Calu3 (cell line): ENCODE results near the gene ZFYVE9. TPM values are rescaled to one million over a fixed set of nuclear protein-coding genes. Genes with fewer than 3 reads are reported as not detected.
"Not testable (repeated sequence)": the region's sequence is repeated elsewhere in the genome, so short reads cannot be mapped to it uniquely, and the experiment has no call there.

Experiments used
- BruUV-seq: library from RNA; stranded (reverse); fragments of 400-500 nt; replicated peaks from 2 replicates; lab custom pipeline; 2021; lab: Mats Ljungman, UMichigan
- CTCF ChIA-PET: fragments of 300-600 bp; sonication (Branson Sonifier 250); formaldehyde crosslinking; loops from one replicate; lab custom pipeline; 2022; ENCODE audit warnings: antibody characterized with exemption; lab: Charles Lee
- DNase-seq: peaks from one replicate; pipeline ENCODE4 v3.0.0; 2022
- H3K27ac Mint-ChIP-seq: one replicate; pipeline ENCODE4 v1.8.0; 2022; ENCODE audit warnings: mixed read lengths; ENCODE audit not compliant: unreplicated experiment
- H3K27me3 Mint-ChIP-seq: one replicate; pipeline ENCODE4 v1.8.0; 2022; ENCODE audit warnings: mixed read lengths; ENCODE audit not compliant: unreplicated experiment
- H3K36me3 Mint-ChIP-seq: one replicate; pipeline ENCODE4 v1.8.0; 2022; ENCODE audit warnings: mild to moderate bottlenecking, moderate library complexity, mixed read lengths; ENCODE audit not compliant: insufficient read depth, unreplicated experiment
- H3K4me1 Mint-ChIP-seq: one replicate; pipeline ENCODE4 v1.8.0; 2022; ENCODE audit warnings: mild to moderate bottlenecking, low read depth, mixed read lengths; ENCODE audit not compliant: unreplicated experiment
- H3K4me3 Mint-ChIP-seq: one replicate; pipeline ENCODE4 v1.8.0; 2022; ENCODE audit warnings: mild to moderate bottlenecking, low read depth, moderate library complexity, mixed read lengths; ENCODE audit not compliant: unreplicated experiment
- H3K9me3 Mint-ChIP-seq: one replicate; pipeline ENCODE4 v1.8.0; 2022; ENCODE audit warnings: low read depth, mixed read lengths; ENCODE audit not compliant: unreplicated experiment
- intact Hi-C: fragments of 100-400 bp; cut with micrococcal nuclease; formaldehyde crosslinking; loops from one replicate; pipeline ENCODE4 v1.10.0; 2022; ENCODE audit not compliant: unreplicated experiment
- total RNA-seq: library from RNA; stranded (reverse); gene quantifications from 2 replicates; pipeline ENCODE4 v1.2.3, GENCODE V29; 2022
- TF ChIP-seq, protein P1 (sequence below): fragments of 200-600 bp; IDR thresholded peaks from one replicate; pipeline ENCODE4 v1.8.0; 2022; ENCODE audit warnings: antibody characterized with exemption; ENCODE audit not compliant: unreplicated experiment

The ZFYVE9 gene
- total RNA-seq, 1 experiment from 2014 or later: 13.6 TPM

DNA sequence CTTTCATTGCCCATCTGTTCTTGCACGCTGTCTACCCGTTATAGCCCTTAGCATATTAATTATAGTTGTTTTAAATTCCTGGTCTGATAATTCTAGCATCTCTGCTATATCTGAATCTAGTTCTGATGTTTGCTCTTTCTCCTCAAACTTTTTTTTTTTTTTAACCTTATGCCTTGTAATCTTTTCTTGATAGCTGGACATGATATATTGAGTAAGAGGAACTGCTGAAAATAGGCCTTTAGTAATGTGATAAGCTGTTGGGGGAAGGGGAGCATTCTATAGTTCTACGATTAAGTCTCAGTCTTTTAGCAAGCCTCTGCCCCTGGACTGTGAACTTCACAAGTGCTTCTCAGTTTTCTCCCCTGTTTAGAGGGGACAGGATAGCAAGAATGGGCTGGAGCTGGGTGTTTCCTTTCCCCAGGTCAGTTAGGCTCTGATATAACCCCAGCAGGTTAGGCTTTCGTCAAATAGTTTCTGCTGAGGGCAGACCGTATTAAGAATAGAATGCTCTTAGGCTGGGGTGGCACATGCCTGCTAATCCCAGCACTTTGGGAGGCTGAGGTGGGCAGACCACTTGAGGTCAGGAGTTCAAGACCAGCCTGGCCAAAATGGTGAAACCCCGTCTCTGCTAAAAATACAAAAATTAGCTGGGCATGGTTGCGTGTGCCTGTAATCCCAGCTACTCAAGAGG lies 62.2 kb downstream of the ZFYVE9 start:
- no peak overlapping the region for H3K4me3 Mint-ChIP-seq
- DNase-seq: no peak
- CTCF ChIA-PET: interaction anchor here (0.7 kb wide), 1 partner anchor 1140 kb away, joined by 3 read pairs; no protein-coding TSS in a partner anchor
- BruUV-seq: no TSS peak
- no peak overlapping the region for H3K27ac Mint-ChIP-seq
- TF ChIP-seq, protein P1, sequence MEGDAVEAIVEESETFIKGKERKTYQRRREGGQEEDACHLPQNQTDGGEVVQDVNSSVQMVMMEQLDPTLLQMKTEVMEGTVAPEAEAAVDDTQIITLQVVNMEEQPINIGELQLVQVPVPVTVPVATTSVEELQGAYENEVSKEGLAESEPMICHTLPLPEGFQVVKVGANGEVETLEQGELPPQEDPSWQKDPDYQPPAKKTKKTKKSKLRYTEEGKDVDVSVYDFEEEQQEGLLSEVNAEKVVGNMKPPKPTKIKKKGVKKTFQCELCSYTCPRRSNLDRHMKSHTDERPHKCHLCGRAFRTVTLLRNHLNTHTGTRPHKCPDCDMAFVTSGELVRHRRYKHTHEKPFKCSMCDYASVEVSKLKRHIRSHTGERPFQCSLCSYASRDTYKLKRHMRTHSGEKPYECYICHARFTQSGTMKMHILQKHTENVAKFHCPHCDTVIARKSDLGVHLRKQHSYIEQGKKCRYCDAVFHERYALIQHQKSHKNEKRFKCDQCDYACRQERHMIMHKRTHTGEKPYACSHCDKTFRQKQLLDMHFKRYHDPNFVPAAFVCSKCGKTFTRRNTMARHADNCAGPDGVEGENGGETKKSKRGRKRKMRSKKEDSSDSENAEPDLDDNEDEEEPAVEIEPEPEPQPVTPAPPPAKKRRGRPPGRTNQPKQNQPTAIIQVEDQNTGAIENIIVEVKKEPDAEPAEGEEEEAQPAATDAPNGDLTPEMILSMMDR: no peak
- H3K36me3 Mint-ChIP-seq: no peaks in the 10 kb centered on the region
- no peaks in the 10 kb centered on the region for H3K9me3 Mint-ChIP-seq
- no peaks in the 10 kb centered on the region for H3K4me1 Mint-ChIP-seq
- intact Hi-C loops: no loop called here
- H3K27me3 Mint-ChIP-seq: no peaks in the 10 kb centered on the region

DNA sequence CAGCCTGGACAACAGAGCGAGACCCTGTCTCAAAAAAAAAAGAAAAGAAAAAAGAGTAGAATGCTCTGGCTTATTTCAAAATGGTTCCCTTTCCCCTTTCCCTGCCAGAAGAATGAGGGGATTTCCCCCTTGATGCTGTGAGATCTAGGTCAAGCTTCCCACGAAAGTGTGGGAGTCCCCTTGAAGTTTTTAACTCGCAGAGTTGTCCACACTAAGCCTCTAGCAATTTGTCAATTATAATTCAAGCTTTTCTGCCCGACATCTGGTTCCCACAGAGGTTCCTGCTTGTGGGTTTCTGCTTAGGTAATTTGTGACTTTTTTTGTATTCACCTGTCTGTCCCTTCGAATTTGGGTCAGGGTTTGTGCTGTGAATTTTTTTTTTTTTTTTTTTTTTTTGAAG lies 62.8 kb downstream of the ZFYVE9 start:
- BruUV-seq: no TSS peak
- Mint-ChIP-seq H3K27me3 (no peaks in the 10 kb centered on the region), H3K9me3 (no peaks in the 10 kb centered on the region), H3K4me3 (no peak overlapping the region), H3K4me1 (no peaks in the 10 kb centered on the region), H3K36me3 (no peaks in the 10 kb centered on the region), H3K27ac (no peak overlapping the region)
- DNase-seq: no peak
- TF ChIP-seq, protein P1: no peak
- CTCF ChIA-PET: interaction anchor here (0.7 kb wide), 1 partner anchor 1139 kb away, joined by 3 read pairs; no protein-coding TSS in a partner anchor
- intact Hi-C loops: no loop called here

DNA sequence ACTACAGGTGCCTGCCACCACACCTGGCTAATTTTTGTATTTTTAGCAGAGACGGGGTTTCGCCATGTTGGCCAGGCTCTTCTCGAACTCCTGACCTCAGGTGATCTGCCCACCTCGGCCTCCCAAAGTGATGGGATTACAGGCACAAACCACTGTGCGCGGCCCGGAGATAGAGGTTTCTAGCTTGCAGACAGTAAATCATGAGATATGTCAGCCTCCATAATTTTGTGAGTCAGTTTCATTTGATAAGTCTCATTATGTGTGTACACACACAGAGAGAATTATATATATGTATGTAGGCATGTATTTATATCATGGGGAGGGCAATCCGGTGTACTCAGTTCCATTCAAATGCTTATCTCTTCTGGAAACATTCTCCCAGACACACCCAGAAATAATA lies 64.8 kb downstream of the ZFYVE9 start:
- H3K36me3 Mint-ChIP-seq, BruUV-seq, DNase-seq, H3K9me3 Mint-ChIP-seq, H3K27me3 Mint-ChIP-seq, H3K4me1 Mint-ChIP-seq, H3K27ac Mint-ChIP-seq, intact Hi-C loops, CTCF ChIA-PET, H3K4me3 Mint-ChIP-seq: not testable (repeated sequence)

DNA sequence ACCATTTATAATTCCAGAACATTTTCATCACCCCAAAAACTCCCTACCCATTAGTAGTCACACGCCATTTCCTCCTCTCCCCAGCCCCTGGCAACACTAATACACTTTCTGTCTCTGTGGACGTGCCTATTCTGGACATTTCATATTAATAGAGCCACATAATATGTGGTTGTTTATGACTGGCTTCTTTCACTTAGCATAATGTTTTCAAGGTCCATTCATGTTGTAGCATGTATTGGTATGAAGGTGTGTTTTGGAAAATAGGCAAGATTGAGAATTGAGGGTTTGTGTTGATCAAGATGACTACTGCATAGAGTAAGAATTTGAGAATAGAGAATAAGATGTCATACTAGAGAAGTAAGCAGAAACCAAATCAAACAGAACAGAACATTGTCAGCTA lies 67.5 kb downstream of the ZFYVE9 start:
- Mint-ChIP-seq H3K27me3 (no peaks in the 10 kb centered on the region), H3K9me3 (no peaks in the 10 kb centered on the region), H3K36me3 (no peaks in the 10 kb centered on the region), H3K4me3 (no peak overlapping the region), H3K27ac (no peak overlapping the region), H3K4me1 (no peaks in the 10 kb centered on the region)
- no TSS peak for BruUV-seq
- CTCF ChIA-PET: no interaction called here
- intact Hi-C loops: no loop called here
- TF ChIP-seq, protein P1: no peak
- no peak for DNase-seq

DNA sequence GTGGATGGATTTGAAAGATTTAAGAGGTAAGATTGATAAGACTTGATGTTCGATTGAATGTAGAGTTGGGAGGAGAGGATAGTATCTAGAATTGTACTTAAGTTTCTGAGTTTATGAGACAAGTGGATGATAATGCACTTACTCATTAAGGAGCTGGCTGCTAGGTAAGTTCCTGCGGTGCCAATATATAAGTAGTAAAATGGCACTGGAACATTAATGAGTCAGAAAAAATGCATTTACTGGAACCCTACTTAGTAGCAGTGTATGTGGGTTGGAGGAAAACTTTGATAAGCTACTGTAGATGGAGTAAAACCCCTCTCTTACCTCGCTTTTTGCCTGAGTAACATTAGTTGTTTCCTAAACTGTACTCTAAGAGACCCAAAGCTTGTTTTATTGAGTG lies 68.2 kb downstream of the ZFYVE9 start:
- no peak for DNase-seq
- TF ChIP-seq, protein P1: no peak
- intact Hi-C loops: no loop called here
- no TSS peak for BruUV-seq
- H3K4me3 Mint-ChIP-seq: no peak overlapping the region
- no peaks in the 10 kb centered on the region for H3K4me1 Mint-ChIP-seq
- H3K27me3 Mint-ChIP-seq: no peaks in the 10 kb centered on the region
- H3K36me3 Mint-ChIP-seq: no peaks in the 10 kb centered on the region
- no peaks in the 10 kb centered on the region for H3K9me3 Mint-ChIP-seq
- no peak overlapping the region for H3K27ac Mint-ChIP-seq
- CTCF ChIA-PET: no interaction called here
